Effector memory CD4-positive, alpha-beta T cell (primary cell): ENCODE results near the gene CFLAR.

Experiments used
- DNase-seq, 3 donors: peaks; one replicate each; pipeline ENCODE4 v3.0.0-alpha.2; 2020
- H3K27ac ChIP-seq: 2 replicates; pipeline ENCODE4 v1.7.0; 2013; ENCODE audit warnings: mild to moderate bottlenecking, low read length, moderate library complexity; ENCODE audit not compliant: insufficient read depth, poor library complexity, severe bottlenecking
- H3K27me3 ChIP-seq: replicated peaks from 2 replicates; pipeline ENCODE4 v1.7.0; 2013; ENCODE audit warnings: mild to moderate bottlenecking, low read length; ENCODE audit not compliant: insufficient read depth, control insufficient read depth, poor library complexity, severe bottlenecking
- H3K36me3 ChIP-seq: 2 replicates; pipeline ENCODE4 v1.7.0; 2013; ENCODE audit warnings: mild to moderate bottlenecking, low read length, moderate library complexity; ENCODE audit not compliant: control insufficient read depth, insufficient read depth
- H3K4me1 ChIP-seq: 2 replicates; pipeline ENCODE4 v1.7.0; 2013; ENCODE audit warnings: low read length, mild to moderate bottlenecking; ENCODE audit not compliant: control insufficient read depth, insufficient read depth, poor library complexity, severe bottlenecking
- H3K4me3 ChIP-seq: 2 replicates; pipeline ENCODE4 v1.7.0; 2013; ENCODE audit warnings: low read length, low read depth, mild to moderate bottlenecking; ENCODE audit not compliant: insufficient read depth, poor library complexity, severe bottlenecking
- H3K9me3 ChIP-seq: 2 replicates; pipeline ENCODE4 v1.7.0; 2013; ENCODE audit warnings: mild to moderate bottlenecking, low read length, moderate library complexity; ENCODE audit not compliant: control insufficient read depth

The CFLAR gene

GRCh38 chr2:201118121-201118960 is 2.4 kb downstream of the CFLAR start:
- peaks cover 45% of the 10 kb centered on the region for H3K4me1 ChIP-seq
- H3K36me3 ChIP-seq, result no peaks in the 10 kb centered on the region
- DNase-seq, result peak; percentile 70 to 77 (median 72)

GRCh38 chr2:201118961-201119854 is 3.2 kb downstream of the CFLAR start:
- H3K4me3 ChIP-seq, result peak overlapping the region; percentile 87
- peaks cover 52% of the 10 kb centered on the region for H3K4me1 ChIP-seq
- peak overlapping the region; percentile 94 for H3K27ac ChIP-seq
- H3K9me3 ChIP-seq, result no peaks in the 10 kb centered on the region
- H3K36me3 ChIP-seq, result no peaks in the 10 kb centered on the region
- DNase-seq, result no peak
- no peaks in the 10 kb centered on the region for H3K27me3 ChIP-seq

More at GRCh38 chr2:201118121-201118960, 2.4 kb downstream of the CFLAR start:
- H3K4me3 ChIP-seq, result peak overlapping the region; percentile 87
- peak overlapping the region; percentile 94 for H3K27ac ChIP-seq
- H3K27me3 ChIP-seq, result no peaks in the 10 kb centered on the region
- H3K9me3 ChIP-seq, result no peaks in the 10 kb centered on the region

- H3K27ac ChIP-seq, result peak overlapping the region; percentile 94
- no peaks in the 10 kb centered on the region for H3K27me3 ChIP-seq
- H3K36me3 ChIP-seq, result no peaks in the 10 kb centered on the region
- DNase-seq, result no peak
- peak overlapping the region; percentile 87 for H3K4me3 ChIP-seq
- no peaks in the 10 kb centered on the region for H3K9me3 ChIP-seq
- peaks cover 62% of the 10 kb centered on the region for H3K4me1 ChIP-seq
Observed at GRCh38 chr2:201122276-201122675, 6.3 kb downstream of the CFLAR start.

GRCh38 chr2:201126308-201127151 is 10.6 kb downstream of the CFLAR start:
- Histone ChIP-seq H3K4me1 (peaks cover 86% of the 10 kb centered on the region), H3K27ac (peak overlapping the region; percentile 94), H3K9me3 (no peaks in the 10 kb centered on the region), H3K36me3 (no peaks in the 10 kb centered on the region), H3K27me3 (no peaks in the 10 kb centered on the region), H3K4me3 (peak overlapping the region; percentile 30)
- no peak for DNase-seq

- Histone ChIP-seq H3K4me1 (peaks cover 86% of the 10 kb centered on the region), H3K4me3 (peak overlapping the region; percentile 30), H3K36me3 (no peaks in the 10 kb centered on the region), H3K9me3 (no peaks in the 10 kb centered on the region), H3K27me3 (no peaks in the 10 kb centered on the region), H3K27ac (peak overlapping the region; percentile 94)
- no peak for DNase-seq
Observed at GRCh38 chr2:201127152-201127511, 11.2 kb downstream of the CFLAR start.

- Histone ChIP-seq H3K4me3 (peak overlapping the region; percentile 30), H3K27me3 (no peaks in the 10 kb centered on the region), H3K4me1 (peaks cover 86% of the 10 kb centered on the region), H3K36me3 (no peaks in the 10 kb centered on the region), H3K27ac (peak overlapping the region; percentile 94), H3K9me3 (no peaks in the 10 kb centered on the region)
- DNase-seq, result peak in 1 of 3 donors; percentile 28
Observed at GRCh38 chr2:201127570-201127969, 11.6 kb downstream of the CFLAR start.

- peaks cover 2% of the 10 kb centered on the region for H3K36me3 ChIP-seq
- H3K4me1 ChIP-seq, result peaks cover 86% of the 10 kb centered on the region
- peak overlapping the region; percentile 30 for H3K4me3 ChIP-seq
- no peaks in the 10 kb centered on the region for H3K27me3 ChIP-seq
- H3K9me3 ChIP-seq, result no peaks in the 10 kb centered on the region
- no peak for DNase-seq
- peak overlapping the region; percentile 94 for H3K27ac ChIP-seq
Observed at GRCh38 chr2:201128033-201128432, 12.1 kb downstream of the CFLAR start.

- H3K4me3 ChIP-seq, result no peak overlapping the region
- no peaks in the 10 kb centered on the region for H3K27me3 ChIP-seq
- H3K4me1 ChIP-seq, result peaks cover 81% of the 10 kb centered on the region
- peaks cover 6% of the 10 kb centered on the region for H3K36me3 ChIP-seq
- DNase-seq, result no peak
- H3K9me3 ChIP-seq, result no peaks in the 10 kb centered on the region
- H3K27ac ChIP-seq, result peak overlapping the region; percentile 94
Observed at GRCh38 chr2:201128933-201129505, 13.1 kb downstream of the CFLAR start.

- peaks cover 68% of the 10 kb centered on the region for H3K4me1 ChIP-seq
- H3K27ac ChIP-seq, result peak overlapping the region; percentile 94
- H3K36me3 ChIP-seq, result peaks cover 13% of the 10 kb centered on the region
- H3K9me3 ChIP-seq, result no peaks in the 10 kb centered on the region
- peak overlapping the region; percentile 15 for H3K4me3 ChIP-seq
- no peaks in the 10 kb centered on the region for H3K27me3 ChIP-seq
- DNase-seq, result peak in 1 of 3 donors; percentile 43
Observed at GRCh38 chr2:201130524-201131186, 14.7 kb downstream of the CFLAR start.
